GM19193 (cell line): ENCODE measurements around the gene TRPV3.

ENCODE experiments used
- POLR2A ChIP-seq: IDR thresholded peaks from 4 replicates; pipeline ENCODE4 v1.6.1; 2011; ENCODE audit not compliant: insufficient read depth, insufficient read length; ENCODE audit errors: extremely low read depth

Gene TRPV3

DNA sequence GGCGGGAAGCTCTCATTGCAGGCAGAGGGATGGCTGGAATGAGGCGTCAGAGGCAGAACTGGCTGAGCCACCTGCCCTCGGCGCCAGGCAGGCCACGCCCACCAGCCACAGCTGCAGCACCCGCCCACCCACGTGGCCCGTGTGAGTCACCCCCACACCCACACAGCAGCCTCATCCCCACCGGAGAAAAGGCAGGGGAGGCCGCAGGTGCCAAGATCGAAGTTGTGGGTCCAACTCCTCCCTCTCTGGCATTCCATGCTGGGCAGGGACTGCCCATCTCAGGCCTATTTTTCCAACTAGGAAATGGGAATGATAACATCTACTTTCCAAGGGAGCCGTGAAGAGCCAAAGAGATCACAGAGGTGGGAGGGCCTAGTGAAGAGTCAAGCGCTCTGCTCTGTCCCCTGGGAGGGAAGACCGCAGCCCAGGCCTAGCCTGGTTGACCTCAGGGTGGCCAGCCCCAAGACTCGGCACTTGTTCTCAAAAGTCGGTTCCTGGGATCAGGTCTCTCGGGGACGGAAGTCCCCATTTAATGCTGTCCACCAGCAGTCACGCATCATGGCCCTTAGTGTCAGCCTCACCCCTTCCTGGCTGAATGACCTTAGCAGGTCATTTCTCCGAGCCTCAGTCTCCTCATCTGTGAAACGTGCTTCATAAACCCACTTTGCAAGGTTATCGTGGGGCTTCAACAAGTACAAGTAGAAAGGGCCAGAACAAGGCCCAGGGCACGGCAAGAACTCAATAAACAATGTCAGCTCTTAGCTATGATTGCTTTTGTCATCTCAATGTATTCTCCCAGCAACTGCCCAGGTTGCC, at the start of gene TRPV3:
Gene TRPV3 (minus strand): TSS at position 45 of the 816 bp plus-strand sequence. CDS start 2,962 bp downstream, outside the sequence.
- TF ChIP-seq POLR2A, result no peak

DNA sequence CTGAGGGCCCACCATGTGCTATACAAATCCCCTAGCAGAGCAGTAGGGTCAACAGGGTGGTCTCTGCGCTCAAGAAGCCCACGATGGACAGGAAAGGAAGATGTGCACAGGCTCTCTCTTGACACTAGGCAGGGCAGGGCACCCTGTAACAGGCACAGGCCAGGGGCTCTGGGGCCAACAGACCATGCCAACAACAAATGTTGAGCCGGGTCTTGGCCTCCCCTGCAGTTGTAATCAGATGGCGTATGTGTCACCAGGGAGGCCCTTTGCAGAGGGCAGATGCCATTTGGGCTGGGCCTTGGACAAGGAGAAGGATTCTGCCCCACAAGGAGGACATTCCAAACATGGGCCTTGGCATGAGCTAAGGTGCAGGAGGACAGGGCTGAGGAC, 46.3 kb upstream of the TRPV3 start:
- TF ChIP-seq POLR2A, result no peak

DNA sequence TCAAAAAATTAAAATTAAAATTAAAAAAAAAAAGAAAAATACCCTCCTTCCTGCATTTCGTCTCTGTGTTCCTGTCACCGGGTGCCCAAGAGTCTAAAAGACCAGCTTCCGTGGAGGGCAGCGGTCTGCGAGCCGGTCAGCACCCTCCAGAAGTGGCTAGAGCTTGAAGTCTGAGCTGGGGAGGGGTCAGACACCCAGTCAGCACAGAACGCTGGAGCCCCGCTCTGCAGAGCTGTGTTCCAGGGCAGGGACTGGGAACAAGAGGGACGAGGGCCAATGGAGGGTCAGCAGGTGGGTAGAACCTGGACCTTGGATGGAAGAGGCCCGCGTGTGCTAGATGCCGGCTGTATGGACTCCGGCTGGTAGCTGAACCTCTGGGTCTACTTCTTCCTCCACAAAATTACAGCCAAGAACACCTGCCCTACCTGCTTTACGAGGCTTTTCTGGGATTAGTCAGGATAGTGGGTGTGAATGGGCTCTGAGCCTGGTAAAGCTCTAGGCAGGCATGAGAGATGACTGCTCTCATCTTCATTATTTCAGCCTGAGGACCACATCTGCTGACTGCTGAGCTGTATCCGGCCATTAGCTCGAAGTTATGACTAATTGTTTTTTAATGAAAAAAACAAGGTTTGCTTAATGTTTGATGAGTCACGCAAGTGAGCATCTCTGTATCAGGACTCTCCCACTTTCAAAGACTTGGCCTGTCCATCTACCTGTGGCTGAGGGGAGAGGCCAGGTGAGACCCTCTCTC, 45.7 kb upstream of the TRPV3 start:
- TF ChIP-seq POLR2A, result no peak

DNA sequence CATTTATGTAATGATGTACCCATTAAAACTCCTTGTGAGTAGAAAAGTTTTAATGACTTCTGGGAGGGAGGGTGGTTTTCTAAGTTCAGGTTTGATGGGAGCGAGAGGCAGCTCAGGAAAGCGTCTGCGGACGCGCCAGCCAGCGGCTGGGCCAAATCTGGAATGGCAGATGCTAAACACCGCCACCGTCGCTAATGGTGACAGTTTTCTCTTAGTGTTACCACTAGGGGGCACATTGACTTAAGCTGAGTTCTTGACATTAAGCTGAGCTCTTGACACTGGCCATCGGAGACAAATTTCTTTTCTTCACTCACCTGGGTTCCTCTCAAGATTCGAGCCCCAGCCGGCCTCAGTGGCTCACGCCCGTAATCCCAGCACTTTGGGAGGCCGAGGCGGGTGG, 44.9 kb upstream of the TRPV3 start:
- no peak for TF ChIP-seq POLR2A

DNA sequence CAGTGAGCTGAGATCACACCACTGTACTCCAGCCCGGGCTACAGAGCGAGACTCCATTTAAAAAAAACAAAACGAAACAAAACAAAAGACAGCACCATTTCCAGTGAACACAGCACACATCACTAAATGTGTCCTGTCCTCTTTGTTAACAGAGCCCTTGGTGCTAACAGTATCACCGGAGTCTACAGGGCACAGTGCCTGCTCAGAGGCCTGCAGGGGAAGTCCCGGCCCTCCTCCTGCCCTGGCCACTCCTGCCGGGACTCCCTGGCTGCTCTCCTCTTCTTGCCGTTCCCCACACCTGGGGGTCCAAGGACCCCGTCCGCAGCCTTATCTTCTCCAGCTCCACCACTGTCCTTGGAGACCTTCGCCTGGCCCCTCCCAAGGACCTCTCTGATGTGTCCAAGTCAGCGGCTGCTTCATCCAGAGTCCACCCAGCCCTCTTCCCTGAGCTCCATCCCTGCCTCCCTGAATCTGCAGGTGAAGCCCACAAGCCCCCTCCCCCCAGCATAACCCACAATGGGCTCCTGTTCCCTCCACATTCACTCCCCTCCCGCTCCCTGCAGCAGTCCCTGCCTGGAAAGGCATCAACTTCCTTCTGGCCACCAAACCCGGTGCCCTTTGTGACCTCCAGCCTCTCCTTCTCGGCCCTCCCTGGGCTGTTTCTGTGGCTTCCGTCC, 43.1 kb upstream of the TRPV3 start:
- no peak for TF ChIP-seq POLR2A

DNA sequence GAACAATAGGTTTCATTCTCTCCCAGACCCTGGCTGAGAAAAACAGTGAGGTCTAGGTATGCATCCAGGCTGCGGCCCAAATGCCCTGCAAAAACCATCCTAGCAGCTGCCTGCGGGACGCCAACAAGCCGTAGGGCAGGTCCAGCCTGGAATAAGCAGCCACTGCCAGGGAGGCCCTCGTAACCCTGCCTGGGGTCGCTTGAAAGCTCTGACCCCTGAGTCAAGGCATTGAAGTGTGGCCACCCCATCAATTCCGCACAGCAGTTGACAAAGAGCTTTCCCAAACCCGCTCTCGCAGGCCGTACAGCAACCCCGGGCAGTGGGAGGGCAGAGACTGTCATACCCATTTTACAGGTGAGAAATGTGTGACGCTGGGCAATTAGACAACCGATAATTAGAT, 40.5 kb upstream of the TRPV3 start:
- no peak for TF ChIP-seq POLR2A

DNA sequence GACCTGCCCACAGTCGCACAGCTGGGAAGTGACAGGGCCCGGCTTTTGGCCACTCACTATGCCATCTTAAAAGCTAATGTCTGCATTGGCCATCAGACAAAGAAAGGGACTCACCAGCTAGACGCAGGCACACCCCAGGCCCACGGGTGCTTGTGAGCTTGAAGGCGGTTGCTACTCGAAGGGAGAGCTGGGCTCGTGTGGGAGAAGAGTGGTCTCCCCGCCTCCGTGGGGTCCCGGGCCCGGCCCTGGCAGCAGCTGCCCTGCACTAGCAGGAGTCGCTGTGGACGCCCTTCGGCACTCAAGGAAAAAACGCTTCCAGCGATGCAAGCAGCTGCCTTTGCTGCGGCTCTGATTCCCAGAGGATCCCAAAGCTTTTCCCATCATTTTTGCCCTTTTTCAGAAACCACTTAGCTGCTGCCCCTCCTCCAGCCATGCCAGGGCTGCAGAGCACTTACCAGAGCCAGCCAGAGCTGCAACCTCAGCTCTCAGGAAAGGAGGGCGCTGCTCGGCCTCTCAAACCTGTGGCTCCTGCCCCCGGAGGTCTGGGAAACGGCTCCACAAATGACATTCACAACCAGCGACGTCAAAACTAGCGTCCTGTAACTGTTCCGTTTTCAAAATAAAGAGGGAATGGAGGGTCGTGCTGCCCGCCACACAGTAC, 39.3 kb upstream of the TRPV3 start:
- TF ChIP-seq POLR2A, result no peak

DNA sequence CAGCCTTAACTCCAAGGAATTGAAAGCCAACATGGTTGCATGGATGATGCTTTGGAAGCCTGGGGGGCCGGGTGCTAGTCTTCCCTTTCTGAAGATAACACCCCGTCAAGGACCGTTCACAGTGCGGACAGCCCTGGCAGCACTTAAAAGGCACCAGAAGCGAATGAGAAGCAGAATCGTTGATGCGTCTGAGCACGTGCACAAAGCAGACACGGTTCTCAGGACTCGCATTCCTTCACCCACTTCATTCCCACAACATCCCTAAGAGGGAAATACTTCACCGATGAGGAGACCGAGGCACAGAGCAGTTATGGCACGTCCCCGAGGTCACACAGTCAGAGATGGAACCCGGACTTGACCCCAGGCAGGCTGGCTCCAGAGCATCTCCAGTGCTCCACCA, 37.4 kb upstream of the TRPV3 start:
- TF ChIP-seq POLR2A, result no peak

DNA sequence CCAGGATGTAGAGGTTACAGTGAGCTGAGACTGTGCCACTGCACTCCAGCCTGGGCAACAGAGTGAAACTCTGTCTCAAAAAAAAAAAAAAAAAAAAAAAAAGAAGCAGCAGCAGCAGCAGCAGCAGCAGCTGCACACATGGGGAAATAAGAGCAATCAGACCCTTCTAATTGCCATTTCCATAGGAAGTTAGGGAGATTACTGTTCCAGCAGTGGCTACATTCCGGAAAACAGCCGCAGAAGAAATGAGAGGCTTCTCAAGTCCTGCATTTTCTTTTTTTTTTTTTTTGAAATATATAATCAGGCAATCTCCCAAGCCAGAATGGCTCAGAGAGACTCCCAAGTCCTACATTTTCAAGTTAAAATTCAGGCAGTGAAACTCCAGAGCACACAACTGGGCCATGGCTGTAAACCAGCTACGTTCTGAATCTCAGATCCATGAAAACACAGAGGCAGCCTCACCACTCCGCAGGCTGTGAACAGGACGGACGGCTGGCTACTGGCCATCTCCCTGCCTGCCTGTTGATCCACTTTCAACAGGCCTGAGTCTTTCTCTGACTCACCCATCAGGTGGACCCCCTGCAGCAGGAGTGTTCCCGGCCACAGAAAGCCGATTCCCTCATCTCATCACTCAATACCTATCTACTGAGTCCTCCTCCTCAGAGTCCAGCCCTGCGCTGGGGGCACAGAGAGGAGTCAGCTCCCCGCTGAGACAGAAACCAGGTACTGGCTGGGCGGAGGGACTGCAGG, 36.6 kb upstream of the TRPV3 start:
- TF ChIP-seq POLR2A, result no peak

DNA sequence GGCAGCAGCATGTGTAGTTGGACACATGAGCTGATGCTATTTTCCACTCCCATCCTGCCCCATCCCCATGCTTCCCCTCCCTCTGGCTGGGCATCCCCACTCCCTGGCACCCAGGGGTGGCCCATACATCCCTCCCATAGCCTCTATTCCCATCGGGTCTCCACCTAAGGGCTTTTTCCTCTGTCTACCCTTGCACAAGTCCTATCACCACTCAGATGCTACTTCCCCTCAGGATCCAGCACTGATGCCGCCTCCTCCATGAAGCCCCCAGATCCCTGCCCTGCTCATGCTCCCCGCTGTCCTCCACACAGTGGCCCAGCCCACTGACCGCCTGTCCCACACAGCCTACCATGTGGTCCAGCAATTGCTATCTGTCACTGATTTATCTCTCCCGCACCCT, 35.8 kb upstream of the TRPV3 start:
- TF ChIP-seq POLR2A, result no peak

DNA sequence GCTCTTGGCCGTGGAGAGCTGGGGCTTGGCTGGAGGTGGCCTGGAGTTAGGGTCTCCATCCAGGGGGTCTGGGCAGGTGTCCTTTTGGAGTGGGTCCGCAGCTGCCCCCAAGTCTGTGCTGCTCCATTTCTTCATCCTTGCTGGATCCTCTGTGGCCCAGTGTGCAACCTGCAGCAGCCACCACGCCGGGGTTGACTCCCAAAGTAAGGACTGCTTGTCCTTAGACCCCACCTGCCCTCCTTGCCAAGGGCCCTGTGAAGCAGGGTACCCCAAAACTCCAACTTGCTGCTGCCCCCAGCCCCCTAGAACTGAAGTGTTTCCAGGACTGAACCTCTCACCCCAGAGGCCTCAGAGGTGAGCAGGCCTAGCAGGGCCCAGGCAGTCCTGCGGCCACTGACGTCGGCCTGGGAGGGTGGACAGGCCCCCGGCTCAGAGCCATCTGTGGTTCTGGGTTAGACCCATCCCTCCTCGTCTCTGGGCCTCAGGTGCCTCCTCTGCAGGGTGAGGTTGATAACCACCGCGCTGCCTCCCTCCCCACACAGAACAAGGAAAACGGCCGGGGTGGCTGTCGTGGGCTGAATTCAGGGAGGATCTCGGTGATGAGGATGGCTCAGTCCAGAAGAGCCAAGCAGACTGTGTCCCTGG, 34.7 kb upstream of the TRPV3 start:
- no peak for TF ChIP-seq POLR2A

DNA sequence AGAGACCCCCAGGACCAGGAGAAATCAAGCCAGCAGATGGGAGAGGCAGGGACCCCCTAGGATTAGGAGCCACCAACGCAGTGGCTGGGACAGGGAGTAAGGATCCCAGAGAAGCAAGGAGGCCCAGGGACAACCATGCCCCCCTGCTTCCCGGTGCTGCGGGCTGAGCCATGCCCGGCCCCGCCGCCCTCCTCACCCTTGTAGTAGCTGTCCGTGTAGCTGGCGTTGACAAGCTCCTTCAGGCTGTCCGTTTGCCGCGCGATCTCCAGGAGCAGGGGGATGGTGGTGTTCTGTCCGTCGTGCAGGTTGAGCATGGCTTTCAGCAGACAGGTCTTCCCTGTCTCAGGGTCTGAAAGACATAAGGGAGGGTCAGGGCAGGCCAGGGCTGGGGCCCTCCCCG, 33.2 kb upstream of the TRPV3 start:
- TF ChIP-seq POLR2A, result no peak

DNA sequence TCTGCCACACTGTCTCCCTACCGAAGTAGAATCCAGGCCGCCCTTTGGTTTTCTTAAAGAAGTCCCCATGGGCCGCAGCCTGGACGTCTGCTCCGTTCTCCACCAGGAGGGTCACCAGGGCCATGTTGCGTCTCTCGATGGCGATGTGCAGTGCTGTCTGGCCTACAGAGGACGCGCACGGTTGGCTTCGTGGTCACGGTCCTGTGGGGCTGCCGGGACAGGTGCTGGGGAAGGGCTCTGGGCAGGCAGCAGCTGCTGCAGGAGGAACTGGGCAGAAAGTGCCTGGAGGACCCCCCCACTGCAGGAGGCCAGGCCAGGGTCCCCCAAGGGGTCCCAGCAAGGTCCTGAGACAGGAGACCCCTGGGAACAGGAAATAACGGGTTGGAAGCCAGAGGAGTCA, 32.6 kb upstream of the TRPV3 start:
- TF ChIP-seq POLR2A, result no peak

DNA sequence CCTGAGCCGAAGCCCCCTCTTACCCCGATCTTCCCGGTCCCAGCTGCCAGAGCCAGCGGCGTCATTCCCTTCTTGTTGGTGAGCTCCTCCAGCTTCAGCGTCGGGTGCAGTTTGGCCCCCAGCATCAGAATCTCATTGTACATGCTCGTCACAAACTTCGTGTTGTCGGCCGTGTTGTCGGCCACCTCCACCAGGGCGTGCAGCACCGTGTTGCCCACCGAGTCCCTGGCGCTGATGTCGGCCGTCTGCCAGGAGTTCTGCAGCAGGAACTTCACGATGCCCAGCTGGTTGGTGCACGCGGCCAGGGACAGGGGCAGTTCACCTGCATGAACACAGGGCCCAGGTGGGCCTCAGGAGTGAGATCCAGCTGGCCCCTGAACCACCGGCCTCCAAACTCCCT, 32.2 kb upstream of the TRPV3 start:
- no peak for TF ChIP-seq POLR2A
